Gastroesophageal sphincter (tissue), 4 donors: ENCODE measurements around the gene COL4A5. TPM values are rescaled to one million over a fixed set of nuclear protein-coding genes. Genes with fewer than 3 reads are reported as not detected.
"Not testable (repeated sequence)": the region's sequence is repeated elsewhere in the genome, so short reads cannot be mapped to it uniquely, and the experiment has no call there.

Experiments used
- ATAC-seq: fragments of 150-250 bp; one replicate; pipeline ENCODE4 v1.9.1; 2016; ENCODE audit warnings: mild to moderate bottlenecking, moderate library complexity
- H3K27ac ChIP-seq, 4 donors: fragments of 200-600 bp; sonication (generic) in 3 of 4; 1 replicate in 3 of 4; 2 replicates in 1 of 4; pipeline ENCODE4 v1.5.1; 2016 to 2019
- H3K27me3 ChIP-seq: fragments of 200-600 bp; sonication (generic); one replicate; pipeline ENCODE4 v1.5.1; 2019
- H3K36me3 ChIP-seq, 2 donors: fragments of 200-600 bp; sonication (generic); one replicate each; pipeline ENCODE4 v1.5.1; 2019; ENCODE audit warnings: control low read depth in 1 of 2
- H3K4me1 ChIP-seq, 3 donors: fragments of 200-600 bp; sonication (generic); 1 replicate in 2 of 3; 2 replicates in 1 of 3; pipeline ENCODE4 v1.5.1; 2016 to 2019; ENCODE audit warnings: control low read depth in 2 of 3
- H3K4me3 ChIP-seq, 2 donors: fragments of 200-600 bp; sonication (generic); one replicate each; pipeline ENCODE4 v1.5.1; 2019; ENCODE audit warnings: mild to moderate bottlenecking in 1 of 2, moderate library complexity in 1 of 2
- H3K9me3 ChIP-seq, 3 donors: fragments of 200-600 bp; sonication (generic); one replicate each; pipeline ENCODE4 v1.5.1; 2017 to 2019; ENCODE audit warnings: control low read depth in 2 of 3
- EP300 ChIP-seq: sonication (generic); formaldehyde crosslinking; IDR thresholded peaks from one replicate; pipeline ENCODE4 v1.6.1; 2017; ENCODE audit warnings: antibody characterized with exemption, mild to moderate bottlenecking
- POLR2A ChIP-seq, 2 donors: fragments of 450-650 bp; IDR thresholded peaks; one replicate each; pipeline ENCODE4 v1.6.1; 2017; ENCODE audit warnings: antibody characterized with exemption in 2 of 2, mild to moderate bottlenecking in 2 of 2, moderate library complexity in 1 of 2
- POLR2AphosphoS5 ChIP-seq: sonication (generic); formaldehyde crosslinking; IDR thresholded peaks from one replicate; pipeline ENCODE4 v1.6.1; 2017; ENCODE audit warnings: antibody characterized with exemption
- WGBS, 2 donors: methylation state at CpG; one replicate each; pipeline ENCODE4 v1.1.5; 2018; ENCODE audit warnings: low coverage in 1 of 2; 5-methylcytosine and 5-hydroxymethylcytosine counted together
- total RNA-seq, 4 donors: library from RNA; depleted of rRNA; stranded (reverse); fragments of >200 nt; gene quantifications; one replicate each; pipeline ENCODE4 v1.1.0, GENCODE V29; 2016
- TF ChIP-seq, protein P1 (sequence below), 4 experiments: fragments of 200-600 bp in 2 of 4; fragments of 450-650 bp in 2 of 4; sonication (generic) in 1 of 4; IDR thresholded peaks; one replicate each; pipeline ENCODE4 v1.5.1; 2017 to 2019; ENCODE audit warnings: antibody characterized with exemption in 4 of 4, mild to moderate bottlenecking in 2 of 4, moderate library complexity in 2 of 4

COL4A5 gene
- total RNA-seq, 4 donors from 2014 or later, result 163 to 583 (median 317) TPM

DNA sequence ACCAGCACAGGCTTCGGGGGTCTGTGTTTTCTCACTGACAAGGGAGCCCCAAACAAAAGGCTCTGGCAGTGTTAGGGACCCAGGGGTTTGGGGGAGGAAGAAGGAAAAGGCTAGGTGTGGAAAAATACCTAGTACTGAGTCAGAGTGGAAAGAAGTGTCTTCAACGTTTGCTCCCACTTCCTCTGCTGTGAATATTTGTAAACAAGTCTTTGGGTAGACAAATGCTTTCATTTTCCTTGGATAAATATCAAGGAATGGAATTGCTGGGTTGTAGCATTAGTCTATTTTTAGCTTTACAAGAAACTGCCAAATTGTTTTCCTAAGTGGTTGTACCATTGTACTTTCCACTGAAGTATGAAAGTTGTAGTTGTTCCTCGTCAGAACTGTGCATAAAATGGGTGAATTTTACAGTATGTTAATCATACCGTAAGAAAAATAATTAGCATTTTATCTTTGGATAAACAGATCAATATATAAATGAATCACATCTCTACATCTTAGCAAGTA lies 17.4 kb downstream of the COL4A5 start:
- TF ChIP-seq EP300 (no peak), POLR2A (IDR thresholded peaks at IDR 0.05) (no peak), POLR2AphosphoS5 (peak; percentile 25)
- TF ChIP-seq, protein P1, sequence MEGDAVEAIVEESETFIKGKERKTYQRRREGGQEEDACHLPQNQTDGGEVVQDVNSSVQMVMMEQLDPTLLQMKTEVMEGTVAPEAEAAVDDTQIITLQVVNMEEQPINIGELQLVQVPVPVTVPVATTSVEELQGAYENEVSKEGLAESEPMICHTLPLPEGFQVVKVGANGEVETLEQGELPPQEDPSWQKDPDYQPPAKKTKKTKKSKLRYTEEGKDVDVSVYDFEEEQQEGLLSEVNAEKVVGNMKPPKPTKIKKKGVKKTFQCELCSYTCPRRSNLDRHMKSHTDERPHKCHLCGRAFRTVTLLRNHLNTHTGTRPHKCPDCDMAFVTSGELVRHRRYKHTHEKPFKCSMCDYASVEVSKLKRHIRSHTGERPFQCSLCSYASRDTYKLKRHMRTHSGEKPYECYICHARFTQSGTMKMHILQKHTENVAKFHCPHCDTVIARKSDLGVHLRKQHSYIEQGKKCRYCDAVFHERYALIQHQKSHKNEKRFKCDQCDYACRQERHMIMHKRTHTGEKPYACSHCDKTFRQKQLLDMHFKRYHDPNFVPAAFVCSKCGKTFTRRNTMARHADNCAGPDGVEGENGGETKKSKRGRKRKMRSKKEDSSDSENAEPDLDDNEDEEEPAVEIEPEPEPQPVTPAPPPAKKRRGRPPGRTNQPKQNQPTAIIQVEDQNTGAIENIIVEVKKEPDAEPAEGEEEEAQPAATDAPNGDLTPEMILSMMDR (IDR thresholded peaks at IDR 0.05), result no peak
- H3K4me3 ChIP-seq, result no peak overlapping the region
- no peak for ATAC-seq
- no peaks in the 10 kb centered on the region for H3K27me3 ChIP-seq
- no peaks in the 10 kb centered on the region for H3K36me3 ChIP-seq
- H3K4me1 ChIP-seq, result no peaks in the 10 kb centered on the region
- H3K9me3 ChIP-seq, result no peaks in the 10 kb centered on the region
- whole genome bisulfite sequencing, 2 donors, result 27 to 50% methylated on average over 2 to 3 of the region's 4 CpGs
- peak overlapping the region in 3 of 4 donors; percentile 39 to 63 (median 61) for H3K27ac ChIP-seq

DNA sequence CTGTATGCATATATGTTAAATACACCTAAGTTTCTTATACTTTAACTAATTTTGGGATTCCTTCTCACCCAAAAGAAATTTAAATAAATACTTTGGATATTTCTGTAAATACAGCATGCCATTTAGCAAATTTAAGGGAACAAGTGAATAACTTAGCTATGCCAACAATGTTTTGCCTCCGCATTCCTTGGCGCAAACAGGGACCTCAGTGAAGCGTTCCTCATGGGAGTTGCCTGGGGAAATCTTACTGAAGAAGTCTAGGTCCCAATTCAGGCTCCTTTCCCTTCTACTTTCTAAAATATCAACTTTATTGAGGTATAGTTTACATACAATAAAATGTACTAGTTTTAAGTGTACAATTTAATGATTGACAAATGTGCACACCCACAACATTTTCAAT lies 25.0 kb downstream of the COL4A5 start:
- peaks cover 0 to 15% (median 0%) of the 10 kb centered on the region in 3 donors for H3K4me1 ChIP-seq
- peak overlapping the region in 3 of 4 donors; percentile 46 to 59 (median 58) for H3K27ac ChIP-seq
- TF ChIP-seq POLR2AphosphoS5, result peak; percentile 30
- no peak for TF ChIP-seq POLR2A (IDR thresholded peaks at IDR 0.05)
- no peaks in the 10 kb centered on the region for H3K9me3 ChIP-seq
- no peak for ATAC-seq
- WGBS, 2 donors, result 40 to 42% methylated on average over 3 of the region's 3 CpGs
- no peaks in the 10 kb centered on the region for H3K27me3 ChIP-seq
- H3K36me3 ChIP-seq, result no peaks in the 10 kb centered on the region
- no peak overlapping the region for H3K4me3 ChIP-seq

GRCh38 chrX:108468486-108468885 lies 28.8 kb downstream of the COL4A5 start:
- 60 to 67% methylated on average over 1 of the region's 1 CpG for WGBS, 2 donors
- no peak for ATAC-seq
- H3K4me3 ChIP-seq, result no peak overlapping the region
- H3K27ac ChIP-seq, result peak overlapping the region in 1 of 4 donors; percentile 45
- H3K9me3 ChIP-seq, result no peaks in the 10 kb centered on the region
- H3K4me1 ChIP-seq, result peaks cover 0 to 8% (median 0%) of the 10 kb centered on the region in 3 donors
- TF ChIP-seq EP300, result no peak
- TF ChIP-seq, protein P1 (IDR thresholded peaks at IDR 0.05), result no peak
- TF ChIP-seq POLR2A (IDR thresholded peaks at IDR 0.05), result no peak
- TF ChIP-seq POLR2AphosphoS5, result no peak
- no peaks in the 10 kb centered on the region for H3K27me3 ChIP-seq
- no peaks in the 10 kb centered on the region for H3K36me3 ChIP-seq

GRCh38 chrX:108473979-108474378 lies 34.3 kb downstream of the COL4A5 start:
- Histone ChIP-seq H3K36me3 (no peaks in the 10 kb centered on the region), H3K4me3 (no peak overlapping the region), H3K27me3 (no peaks in the 10 kb centered on the region), H3K4me1 (no peaks in the 10 kb centered on the region), H3K27ac (no peak overlapping the region), H3K9me3 (no peaks in the 10 kb centered on the region)
- TF ChIP-seq EP300 (no peak), POLR2A (IDR thresholded peaks at IDR 0.05) (no peak), POLR2AphosphoS5 (no peak)
- TF ChIP-seq, protein P1 (IDR thresholded peaks at IDR 0.05), result no peak
- no peak for ATAC-seq

DNA sequence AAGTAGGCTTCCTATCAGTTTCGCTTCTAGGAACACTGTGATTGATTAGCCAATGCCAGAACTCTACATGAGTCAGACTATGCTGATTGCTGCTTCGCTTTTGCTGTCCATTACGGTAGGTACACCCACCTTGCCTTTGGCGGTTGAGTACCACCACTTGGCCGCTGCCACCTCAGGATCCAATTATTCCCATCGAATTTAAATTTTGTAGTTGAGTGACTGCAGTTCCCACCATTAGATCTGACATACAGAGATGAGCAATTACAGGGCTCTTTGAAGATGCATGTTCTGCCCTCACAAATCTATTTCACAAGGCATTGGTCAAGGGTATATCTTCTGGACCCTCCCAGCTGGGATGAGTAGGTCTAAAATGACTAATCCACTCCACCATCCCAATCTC lies 41.9 kb downstream of the COL4A5 start:
- 83 to 84% methylated on average over 1 to 6 of the region's 6 CpGs for WGBS, 2 donors
- not testable (repeated sequence) for H3K36me3 ChIP-seq, H3K27me3 ChIP-seq, ATAC-seq, H3K27ac ChIP-seq, H3K9me3 ChIP-seq, H3K4me3 ChIP-seq, H3K4me1 ChIP-seq

- no peak for ATAC-seq
- WGBS, 2 donors, result no CpG with 5 or more reads among the region's 3 CpGs
- TF ChIP-seq POLR2AphosphoS5, result no peak
- no peak for TF ChIP-seq POLR2A (IDR thresholded peaks at IDR 0.05)
- TF ChIP-seq, protein P1 (IDR thresholded peaks at IDR 0.05), result no peak
- TF ChIP-seq EP300, result no peak
- Histone ChIP-seq H3K9me3 (no peaks in the 10 kb centered on the region), H3K36me3 (peaks cover 0 to 9% of the 10 kb centered on the region in 2 donors), H3K27ac (no peak overlapping the region), H3K4me3 (no peak overlapping the region), H3K27me3 (no peaks in the 10 kb centered on the region), H3K4me1 (peaks cover 0 to 8% (median 0%) of the 10 kb centered on the region in 3 donors)
Measured at GRCh38 chrX:108484251-108484650, 44.6 kb downstream of the COL4A5 start.
